GM19455 (cell line): ENCODE results near the gene PBX4.
A peak's percentile ranks its signal among the peaks of the same experiment; 100 is the strongest.
"Not testable (repeated sequence)": the region's sequence is repeated elsewhere in the genome, so short reads cannot be mapped to it uniquely, and the experiment has no call there.

Experiments
- ATAC-seq: cut with Tn5 transposase; IDR thresholded peaks from one replicate; pipeline ENCODE4 v1.9.1; 2021; ENCODE audit not compliant: unreplicated experiment

Gene PBX4

GRCh38 chr19:19618219-19619051 lies at the start of gene PBX4:
TSS of gene PBX4 (minus strand) at chr19:19618687. CDS start at chr19:19618629, 58 bp downstream.
- peak; percentile 87 for ATAC-seq

- not testable (repeated sequence) for ATAC-seq
Observed at GRCh38 chr19:19665420-19665948, 47.0 kb upstream of the PBX4 start.

- peak; percentile 66 for ATAC-seq
Observed at GRCh38 chr19:19663256-19664120, 45.0 kb upstream of the PBX4 start, which contains the start of gene ATP13A1. TSS of gene ATP13A1 (minus strand) at chr19:19663676. CDS start at chr19:19663666, 10 bp downstream.

GRCh38 chr19:19662871-19663255 lies 44.4 kb upstream of the PBX4 start:
- ATAC-seq, result no peak

- ATAC-seq, result no peak
Observed at GRCh38 chr19:19662344-19662743, 43.9 kb upstream of the PBX4 start.

- no peak for ATAC-seq
Observed at GRCh38 chr19:19661675-19662251, 43.3 kb upstream of the PBX4 start.

- no peak for ATAC-seq
Observed at GRCh38 chr19:19661141-19661674, 42.7 kb upstream of the PBX4 start.

- ATAC-seq, result no peak
Observed at GRCh38 chr19:19659646-19660245, 41.3 kb upstream of the PBX4 start.

GRCh38 chr19:19657397-19657783 lies 38.9 kb upstream of the PBX4 start:
- ATAC-seq, result no peak

- no peak for ATAC-seq
Observed at GRCh38 chr19:19656451-19657396, 38.2 kb upstream of the PBX4 start.

GRCh38 chr19:19655641-19656343 lies 37.3 kb upstream of the PBX4 start:
- no peak for ATAC-seq

GRCh38 chr19:19655051-19655594 lies 36.6 kb upstream of the PBX4 start:
- ATAC-seq, result no peak

GRCh38 chr19:19654441-19654840 lies 36.0 kb upstream of the PBX4 start:
- ATAC-seq, result no peak

- ATAC-seq, result no peak
Observed at GRCh38 chr19:19653597-19654147, 35.2 kb upstream of the PBX4 start.

- ATAC-seq, result no peak
Observed at GRCh38 chr19:19652482-19653295, 34.2 kb upstream of the PBX4 start.

GRCh38 chr19:19651076-19651475 lies 32.6 kb upstream of the PBX4 start:
- no peak for ATAC-seq

- ATAC-seq, result no peak
Observed at GRCh38 chr19:19650331-19650730, 31.8 kb upstream of the PBX4 start.
